Measurements from ENCODE around the gene R3HCC1L. TPM values are rescaled to one million over a fixed set of nuclear protein-coding genes. Genes with fewer than 3 reads are reported as not detected.

R3HCC1L gene
- total and polyA plus RNA-seq, 10 of the 15 experiments (the other 5 are each of a cell fraction or from before 2014, with no cell fraction given) = 11.3 to 20.3 (median 15.3) TPM

GRCh38 chr10:98268694-98269431 lies 134.4 kb downstream of the R3HCC1L start:
- Histone ChIP-seq H3K27me3 (replicated peaks in 1 of 2; ENCODE audit: control insufficient read depth in 2 of 2, insufficient read depth in 2 of 2, low read length in 1 of 2) (peaks cover 7 to 13% of the 10 kb centered on the region in 2 experiments), H3K4me3 (no peak overlapping the region), H3K27ac (ENCODE audit: control insufficient read depth, insufficient read depth) (no peak overlapping the region), H3K4me1 (ENCODE audit: control insufficient read depth, insufficient read depth, low read length) (no peaks in the 10 kb centered on the region), H3K79me2 (ENCODE audit: control insufficient read depth, insufficient read depth, low read length) (no peaks in the 10 kb centered on the region), H3K4me2 (ENCODE audit: control insufficient read depth, insufficient read depth) (no peak overlapping the region), H2AFZ (ENCODE audit: control insufficient read depth, low read depth, low read length) (no peak overlapping the region), H4K20me1 (ENCODE audit: control insufficient read depth, insufficient read depth) (peaks cover 3% of the 10 kb centered on the region; the same call in 1 of the 2 replicates), H3K36me3 (ENCODE audit: control insufficient read depth in 2 of 2, insufficient read depth in 2 of 2, low read length in 1 of 2) (no peaks in the 10 kb centered on the region), H3K9ac (ENCODE audit: control insufficient read depth, insufficient read depth, low read length) (no peak overlapping the region), H3K9me3 (replicated peaks; ENCODE audit: control insufficient read depth, insufficient read depth, low read length) (no peaks in the 10 kb centered on the region)
- in situ Hi-C loops (cut with MboI) (no loop called here), intact Hi-C loops (cut with micrococcal nuclease; ENCODE audit: unreplicated experiment) (no loop called here)
- CTCF ChIA-PET = no interaction called here
- POLR2A ChIA-PET = no interaction called here
- 11% methylated on average over 17 of the region's 17 CpGs for WGBS (ENCODE audit: insufficient coverage, insufficient replicate concordance, low lambda C conversion rate, missing lambda C conversion rate)
- BruUV-seq (replicated peaks) = no TSS peak
- SMC1A ChIA-PET (ENCODE audit: uncharacterized antibody, unreplicated experiment) = no interaction called here
- peak; percentile 53 for ATAC-seq
- RAD21 ChIA-PET (ENCODE audit: unreplicated experiment) = no interaction called here
- no peak for DNase-seq (ENCODE audit: low read depth, low spot score)
- no peak for FAIRE-seq
- TF ChIP-seq PML (IDR thresholded peaks at IDR 0.05; ENCODE audit: low read length) (no peak), MEF2B (IDR thresholded peaks at IDR 0.05; ENCODE audit: partially characterized antibody, poor library complexity, severe bottlenecking) (no peak), MTA2 (IDR thresholded peaks at IDR 0.05; ENCODE audit: low read depth) (no peak), BCL3 (IDR thresholded peaks at IDR 0.05; ENCODE audit: borderline replicate concordance, insufficient read depth, low read depth, low read length, poor library complexity, severe bottlenecking) (no peak), REST (IDR thresholded peaks at IDR 0.05; ENCODE audit: low read depth, low read length) (no peak), ZNF592 (IDR thresholded peaks at IDR 0.05) (no peak), SMC3 (IDR thresholded peaks at IDR 0.05; ENCODE audit: borderline replicate concordance, low read length) (no peak), ZNF217 (IDR thresholded peaks at IDR 0.05) (no peak), KAT2A (conservative IDR thresholded peaks at IDR 0.05; ENCODE audit: control insufficient read depth, low read depth, low read length) (no peak), STAT1 (conservative IDR thresholded peaks at IDR 0.05) (no peak), ETV6 (conservative IDR thresholded peaks at IDR 0.05 in 1 of 2, IDR thresholded peaks at IDR 0.05 in 1 of 2; ENCODE audit: borderline replicate concordance in 1 of 2, low read depth in 1 of 2) (no peak), SREBF2 (IDR thresholded peaks at IDR 0.05; ENCODE audit: low read length) (no peak), JUNB (IDR thresholded peaks at IDR 0.05) (no peak), BACH1 (IDR thresholded peaks at IDR 0.05; ENCODE audit: borderline replicate concordance) (no peak), GATAD2B (conservative IDR thresholded peaks at IDR 0.05; ENCODE audit: low read depth) (no peak)
